ENCODE measurements around the gene LAPTM4A.
"Not testable (repeated sequence)": the region's sequence is repeated elsewhere in the genome, so short reads cannot be mapped to it uniquely, and the experiment has no call there.

The LAPTM4A gene

DNA sequence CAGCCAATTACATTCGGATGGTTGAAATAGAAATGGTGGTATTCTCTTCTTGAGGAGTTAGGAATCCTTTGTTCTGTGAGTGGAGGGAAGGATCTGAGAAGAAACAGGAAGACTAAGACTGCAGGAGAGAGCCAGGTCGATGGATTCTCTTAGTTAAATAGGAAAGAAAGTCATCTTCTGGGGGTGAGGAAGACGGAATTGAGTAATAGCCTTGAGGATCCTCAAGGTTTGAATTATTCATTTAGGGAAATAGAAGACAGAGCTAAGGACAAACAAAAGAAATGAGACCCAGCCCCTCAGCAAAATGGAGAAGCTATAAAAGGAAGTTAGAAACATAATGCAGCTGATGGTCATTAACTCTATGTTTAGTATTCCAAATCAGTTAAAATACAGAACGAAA lies 1.8 kb downstream of the LAPTM4A start:
- peak overlapping the region; percentile 98 for H3K27ac ChIP-seq
- H3K79me2 ChIP-seq, result peaks cover 39% of the 10 kb centered on the region
- peak overlapping the region; percentile 69 for H3K4me3 ChIP-seq (ENCODE audit: low read depth, low read length)
- H2AFZ ChIP-seq, result no peak overlapping the region
- TF ChIP-seq, protein P1, sequence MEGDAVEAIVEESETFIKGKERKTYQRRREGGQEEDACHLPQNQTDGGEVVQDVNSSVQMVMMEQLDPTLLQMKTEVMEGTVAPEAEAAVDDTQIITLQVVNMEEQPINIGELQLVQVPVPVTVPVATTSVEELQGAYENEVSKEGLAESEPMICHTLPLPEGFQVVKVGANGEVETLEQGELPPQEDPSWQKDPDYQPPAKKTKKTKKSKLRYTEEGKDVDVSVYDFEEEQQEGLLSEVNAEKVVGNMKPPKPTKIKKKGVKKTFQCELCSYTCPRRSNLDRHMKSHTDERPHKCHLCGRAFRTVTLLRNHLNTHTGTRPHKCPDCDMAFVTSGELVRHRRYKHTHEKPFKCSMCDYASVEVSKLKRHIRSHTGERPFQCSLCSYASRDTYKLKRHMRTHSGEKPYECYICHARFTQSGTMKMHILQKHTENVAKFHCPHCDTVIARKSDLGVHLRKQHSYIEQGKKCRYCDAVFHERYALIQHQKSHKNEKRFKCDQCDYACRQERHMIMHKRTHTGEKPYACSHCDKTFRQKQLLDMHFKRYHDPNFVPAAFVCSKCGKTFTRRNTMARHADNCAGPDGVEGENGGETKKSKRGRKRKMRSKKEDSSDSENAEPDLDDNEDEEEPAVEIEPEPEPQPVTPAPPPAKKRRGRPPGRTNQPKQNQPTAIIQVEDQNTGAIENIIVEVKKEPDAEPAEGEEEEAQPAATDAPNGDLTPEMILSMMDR (IDR thresholded peaks at IDR 0.05), result no peak
- no peaks in the 10 kb centered on the region for H3K9me3 ChIP-seq (ENCODE audit: control insufficient read depth, low read length)
- no peaks in the 10 kb centered on the region for H3K27me3 ChIP-seq (ENCODE audit: control insufficient read depth, insufficient read depth, low read length)
- H3K36me3 ChIP-seq (ENCODE audit: control insufficient read depth, insufficient read depth, low read length), result no peaks in the 10 kb centered on the region
- H3K4me2 ChIP-seq (ENCODE audit: low read length), result peak overlapping the region; percentile 83
- peaks cover 26% of the 10 kb centered on the region for H3K4me1 ChIP-seq
- H3K9ac ChIP-seq, result no peak overlapping the region

DNA sequence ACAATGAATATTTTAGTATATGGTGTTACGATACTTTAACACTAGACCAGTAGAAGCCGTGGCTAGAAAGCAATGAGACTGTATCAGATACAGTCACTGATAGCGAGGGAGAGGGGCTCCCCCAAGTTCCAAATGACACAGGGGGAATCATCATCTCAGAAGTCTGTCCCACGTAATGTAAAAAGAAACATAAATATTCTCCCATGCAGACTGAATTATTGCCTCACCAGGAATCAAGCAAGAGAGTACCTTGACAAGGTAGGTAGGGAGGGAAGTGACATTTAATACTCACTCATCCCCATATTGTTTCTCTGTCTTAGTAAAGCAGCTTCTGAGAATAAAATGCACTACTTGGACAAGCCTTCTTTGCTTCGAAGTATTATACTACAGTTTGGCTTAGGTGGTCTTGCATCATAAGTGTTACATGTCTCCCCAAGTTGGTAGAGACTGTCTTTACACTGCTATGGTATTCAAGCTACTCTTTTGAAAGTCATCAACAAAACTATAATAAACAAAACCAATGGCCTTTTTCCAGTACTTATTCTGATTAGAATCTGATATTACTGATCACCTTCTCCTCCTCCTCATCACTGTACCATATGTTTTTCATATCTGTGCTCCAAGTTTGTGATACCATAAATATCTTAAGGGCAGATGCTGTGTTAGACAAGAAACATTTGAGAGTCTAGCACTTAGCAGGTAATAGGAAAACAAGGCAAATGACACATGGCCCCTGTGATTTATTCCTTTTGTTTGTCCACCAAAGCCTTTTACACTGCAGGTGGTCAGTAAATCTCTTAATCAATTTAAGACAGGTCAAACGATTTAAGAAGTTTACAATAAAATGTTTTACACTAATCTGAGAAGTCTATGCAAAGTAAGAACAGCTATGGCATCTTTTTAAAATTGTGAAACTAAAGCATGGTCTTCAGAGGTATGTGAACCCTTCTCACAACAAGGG lies 2.7 kb downstream of the LAPTM4A start:
- peaks cover 42% of the 10 kb centered on the region for H3K79me2 ChIP-seq
- H3K9ac ChIP-seq, result no peak overlapping the region
- H3K27ac ChIP-seq, result no peak overlapping the region
- H2AFZ ChIP-seq, result no peak overlapping the region
- TF ChIP-seq, protein P1 (IDR thresholded peaks at IDR 0.05), result no peak
- H3K9me3 ChIP-seq (ENCODE audit: control insufficient read depth, low read length), result no peaks in the 10 kb centered on the region
- peak overlapping the region; percentile 83 for H3K4me2 ChIP-seq (ENCODE audit: low read length)
- no peaks in the 10 kb centered on the region for H3K36me3 ChIP-seq (ENCODE audit: control insufficient read depth, insufficient read depth, low read length)
- H3K4me3 ChIP-seq (ENCODE audit: low read depth, low read length), result peak overlapping the region; percentile 69
- no peaks in the 10 kb centered on the region for H3K27me3 ChIP-seq (ENCODE audit: control insufficient read depth, insufficient read depth, low read length)
- peaks cover 26% of the 10 kb centered on the region for H3K4me1 ChIP-seq

DNA sequence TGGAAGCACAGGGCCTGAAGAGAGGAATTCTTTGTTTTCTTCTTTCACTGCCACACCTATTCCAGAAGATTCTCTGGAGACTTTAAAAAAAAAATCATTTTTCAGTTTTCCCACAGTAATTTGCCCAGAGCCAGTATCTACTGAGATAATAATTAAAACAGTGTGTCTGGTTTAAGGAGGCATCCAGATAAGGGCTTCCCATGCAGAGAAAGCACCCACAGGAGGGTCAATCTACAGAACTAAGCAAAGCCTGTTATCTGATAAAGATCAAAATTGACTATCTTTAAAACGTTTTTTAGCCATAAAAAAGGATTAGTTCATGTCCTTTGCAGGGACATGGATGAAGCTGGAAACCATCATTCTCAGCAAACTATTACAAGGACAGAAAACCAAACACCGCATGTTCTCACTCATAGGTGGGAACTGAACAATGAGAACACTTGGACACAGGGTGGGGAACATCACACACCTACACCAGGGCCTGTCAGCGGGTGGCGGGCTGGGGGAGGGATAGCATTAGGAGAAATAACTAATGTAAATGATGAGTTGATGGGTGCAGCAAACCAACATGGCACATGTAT lies 5.6 kb downstream of the LAPTM4A start:
- H3K9ac ChIP-seq; H3K4me3 ChIP-seq (ENCODE audit: low read depth, low read length); H3K9me3 ChIP-seq (ENCODE audit: control insufficient read depth, low read length); H2AFZ ChIP-seq; H3K27ac ChIP-seq; H3K27me3 ChIP-seq (ENCODE audit: control insufficient read depth, insufficient read depth, low read length); H3K36me3 ChIP-seq (ENCODE audit: control insufficient read depth, insufficient read depth, low read length); H3K4me2 ChIP-seq (ENCODE audit: low read length): not testable (repeated sequence)
- H3K79me2 ChIP-seq, result peaks cover 46% of the 10 kb centered on the region
- peaks cover 18% of the 10 kb centered on the region for H3K4me1 ChIP-seq

DNA sequence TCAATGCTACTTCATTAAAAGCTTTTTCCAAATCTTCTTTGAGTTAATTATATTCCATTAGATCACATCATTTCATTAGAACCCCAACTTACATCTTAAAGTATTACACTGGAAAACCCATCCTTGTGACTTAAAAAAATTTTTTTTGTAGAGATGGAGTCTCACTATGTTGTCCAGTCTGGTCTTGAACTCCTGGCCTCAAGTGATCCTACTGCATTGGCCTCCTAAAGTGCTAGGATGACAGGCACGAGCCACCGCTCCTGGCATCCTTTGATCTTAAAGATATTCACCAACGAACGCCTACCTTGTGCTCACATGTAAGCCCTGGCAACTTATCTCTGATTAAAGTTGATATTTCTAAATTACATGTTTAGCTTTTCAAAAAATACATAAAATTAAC lies 6.7 kb downstream of the LAPTM4A start:
- H3K9ac ChIP-seq, result no peak overlapping the region

DNA sequence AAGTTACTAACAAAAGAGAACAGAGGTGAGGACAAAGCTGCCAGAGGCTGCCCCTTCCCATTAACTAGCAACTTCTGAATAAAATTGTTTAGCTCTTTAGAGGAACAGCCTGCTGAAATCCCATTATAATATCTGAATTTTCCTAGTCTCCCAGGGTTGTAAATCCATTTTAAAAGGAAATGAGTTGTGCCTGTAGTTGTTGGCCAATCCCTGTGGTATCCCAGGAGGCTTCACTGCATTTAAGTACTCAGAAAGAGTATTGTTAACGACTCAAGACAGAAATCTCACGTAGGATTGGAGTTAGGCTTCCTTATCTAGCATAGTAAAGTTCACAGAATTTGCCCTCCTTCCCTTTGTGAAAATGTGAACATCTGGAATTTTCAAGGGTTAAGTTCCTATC lies 8.9 kb downstream of the LAPTM4A start:
- no peaks in the 10 kb centered on the region for H3K9me3 ChIP-seq (ENCODE audit: control insufficient read depth, low read length)

More for the DNA sequence above, 6.7 kb downstream of the LAPTM4A start:
- no peaks in the 10 kb centered on the region for H3K9me3 ChIP-seq (ENCODE audit: control insufficient read depth, low read length)
- no peak overlapping the region for H2AFZ ChIP-seq
- H3K79me2 ChIP-seq, result peaks cover 43% of the 10 kb centered on the region
- H3K4me3 ChIP-seq (ENCODE audit: low read depth, low read length), result no peak overlapping the region
- H3K36me3 ChIP-seq (ENCODE audit: control insufficient read depth, insufficient read depth, low read length), result no peaks in the 10 kb centered on the region
- no peak overlapping the region for H3K4me2 ChIP-seq (ENCODE audit: low read length)
- peaks cover 18% of the 10 kb centered on the region for H3K4me1 ChIP-seq
- H3K27me3 ChIP-seq (ENCODE audit: control insufficient read depth, insufficient read depth, low read length), result no peaks in the 10 kb centered on the region
- no peak overlapping the region for H3K27ac ChIP-seq
- TF ChIP-seq, protein P1 (IDR thresholded peaks at IDR 0.05), result no peak

More for the DNA sequence above, 8.9 kb downstream of the LAPTM4A start:
- Histone ChIP-seq H2AFZ (no peak overlapping the region), H3K9ac (no peak overlapping the region), H3K79me2 (peaks cover 24% of the 10 kb centered on the region), H3K36me3 (ENCODE audit: control insufficient read depth, insufficient read depth, low read length) (no peaks in the 10 kb centered on the region), H3K27me3 (ENCODE audit: control insufficient read depth, insufficient read depth, low read length) (no peaks in the 10 kb centered on the region), H3K4me3 (ENCODE audit: low read depth, low read length) (no peak overlapping the region), H3K27ac (no peak overlapping the region), H3K4me1 (peaks cover 7% of the 10 kb centered on the region), H3K4me2 (ENCODE audit: low read length) (no peak overlapping the region)
- TF ChIP-seq, protein P1 (IDR thresholded peaks at IDR 0.05), result no peak

All from parathyroid adenoma (tissue), 2 donors.